AG04450 (cell line): Measurements from ENCODE around the gene HACD4. TPM values are rescaled to one million over a fixed set of nuclear protein-coding genes. Genes with fewer than 3 reads are reported as not detected.
A peak's percentile ranks its signal among the peaks of the same experiment; 100 is the strongest.

Experiments
- CTCF ChIA-PET: fragments of 300-600, 350-600 bp; formaldehyde crosslinking; extraction: SDS; loops from one replicate; lab custom pipeline; 2022; ENCODE audit warnings: antibody characterized with exemption, inconsistent platforms; lab: Charles Lee
- POLR2A ChIA-PET: fragments of 350-600 bp; formaldehyde crosslinking; extraction: SDS; loops from one replicate; lab custom pipeline; 2021; ENCODE audit warnings: antibody characterized with exemption, inconsistent platforms; lab: Yijun Ruan, JAX
- DNase-seq: peaks from one replicate; pipeline ENCODE4 v3.0.0-alpha.2; 2011; ENCODE audit warnings: low read depth, low spot score
- H3K27ac ChIP-seq: one replicate; pipeline ENCODE4 v1.5.1; 2012; ENCODE audit warnings: low read depth, low read length, control low read depth
- H3K27me3 ChIP-seq: one replicate; pipeline ENCODE4 v1.6.0; 2012; ENCODE audit warnings: low read length; ENCODE audit not compliant: control insufficient read depth, insufficient read depth
- H3K4me3 ChIP-seq: 2 replicates; pipeline ENCODE4 v1.5.1; 2011; ENCODE audit warnings: mild to moderate bottlenecking, low read depth, low read length, control low read depth
- H3K9me3 ChIP-seq: 2 replicates; pipeline ENCODE4 v1.5.1; 2012; ENCODE audit warnings: low read length; ENCODE audit not compliant: control insufficient read depth, insufficient read depth
- polyA plus RNA-seq: library from polyadenylated mRNA; depleted of rRNA; stranded (reverse); fragments of >200 nt; gene quantifications from 2 replicates; pipeline ENCODE4 v1.2.3, GENCODE V29; 2011
- TF ChIP-seq, protein P1 (sequence below): IDR thresholded peaks from 2 replicates; pipeline ENCODE4 v1.5.1; 2011; ENCODE audit warnings: low read depth, low read length, control low read depth, inconsistent platforms

Gene HACD4
- polyA plus RNA-seq, 1 experiment: 12.1 TPM

DNA sequence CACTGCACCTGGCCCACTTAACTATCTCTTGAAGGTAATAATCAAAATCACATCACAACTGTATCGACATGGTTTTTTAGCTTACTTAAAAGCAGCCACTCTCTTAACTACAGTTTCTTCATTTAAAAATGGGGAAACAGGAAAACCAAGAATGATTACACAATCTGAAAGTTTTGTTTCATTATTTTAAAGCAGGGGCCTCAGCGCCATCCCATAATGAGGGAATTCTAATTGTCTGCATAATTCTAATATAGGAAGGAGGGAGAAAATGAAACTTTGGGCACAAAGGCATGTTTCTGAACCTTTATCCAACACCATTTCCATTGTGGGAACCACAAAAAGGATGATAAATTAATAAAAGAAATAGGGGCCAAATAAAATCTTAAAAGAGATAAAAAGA lies 7.6 kb downstream of the HACD4 start:
- H3K4me3 ChIP-seq: no peak overlapping the region
- no peak overlapping the region for H3K27ac ChIP-seq
- no peaks in the 10 kb centered on the region for H3K9me3 ChIP-seq
- CTCF ChIA-PET: no interaction called here
- TF ChIP-seq, protein P1, sequence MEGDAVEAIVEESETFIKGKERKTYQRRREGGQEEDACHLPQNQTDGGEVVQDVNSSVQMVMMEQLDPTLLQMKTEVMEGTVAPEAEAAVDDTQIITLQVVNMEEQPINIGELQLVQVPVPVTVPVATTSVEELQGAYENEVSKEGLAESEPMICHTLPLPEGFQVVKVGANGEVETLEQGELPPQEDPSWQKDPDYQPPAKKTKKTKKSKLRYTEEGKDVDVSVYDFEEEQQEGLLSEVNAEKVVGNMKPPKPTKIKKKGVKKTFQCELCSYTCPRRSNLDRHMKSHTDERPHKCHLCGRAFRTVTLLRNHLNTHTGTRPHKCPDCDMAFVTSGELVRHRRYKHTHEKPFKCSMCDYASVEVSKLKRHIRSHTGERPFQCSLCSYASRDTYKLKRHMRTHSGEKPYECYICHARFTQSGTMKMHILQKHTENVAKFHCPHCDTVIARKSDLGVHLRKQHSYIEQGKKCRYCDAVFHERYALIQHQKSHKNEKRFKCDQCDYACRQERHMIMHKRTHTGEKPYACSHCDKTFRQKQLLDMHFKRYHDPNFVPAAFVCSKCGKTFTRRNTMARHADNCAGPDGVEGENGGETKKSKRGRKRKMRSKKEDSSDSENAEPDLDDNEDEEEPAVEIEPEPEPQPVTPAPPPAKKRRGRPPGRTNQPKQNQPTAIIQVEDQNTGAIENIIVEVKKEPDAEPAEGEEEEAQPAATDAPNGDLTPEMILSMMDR: no peak
- DNase-seq: no peak
- POLR2A ChIA-PET: no interaction called here
- no peaks in the 10 kb centered on the region for H3K27me3 ChIP-seq

DNA sequence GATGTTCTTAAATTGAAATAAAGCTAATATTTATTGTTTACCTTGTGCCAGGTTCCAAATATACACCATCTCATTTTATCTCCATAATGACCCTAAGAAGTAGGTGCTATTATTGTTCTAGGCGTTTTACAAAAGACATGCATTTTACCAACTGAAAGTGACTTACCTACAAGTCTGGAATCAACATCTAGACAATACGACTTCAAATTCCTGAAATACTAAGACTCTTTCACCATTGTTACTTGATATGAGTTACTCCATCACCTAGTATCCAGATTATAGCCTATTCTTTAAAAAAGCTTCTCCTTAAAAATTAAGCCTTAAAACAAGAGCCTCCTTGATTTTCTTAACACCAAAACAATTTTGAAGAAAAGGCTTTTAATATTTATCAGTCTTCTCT lies 13.3 kb downstream of the HACD4 start:
- DNase-seq: no peak
- Histone ChIP-seq H3K27ac (no peak overlapping the region), H3K27me3 (no peaks in the 10 kb centered on the region), H3K9me3 (no peaks in the 10 kb centered on the region), H3K4me3 (no peak overlapping the region)
- TF ChIP-seq, protein P1: no peak
- ChIA-PET POLR2A (no interaction called here), CTCF (interaction anchor here (0.8 kb wide), 1 partner anchor 78 kb away, joined by 3 read pairs; no protein-coding TSS in a partner anchor)

DNA sequence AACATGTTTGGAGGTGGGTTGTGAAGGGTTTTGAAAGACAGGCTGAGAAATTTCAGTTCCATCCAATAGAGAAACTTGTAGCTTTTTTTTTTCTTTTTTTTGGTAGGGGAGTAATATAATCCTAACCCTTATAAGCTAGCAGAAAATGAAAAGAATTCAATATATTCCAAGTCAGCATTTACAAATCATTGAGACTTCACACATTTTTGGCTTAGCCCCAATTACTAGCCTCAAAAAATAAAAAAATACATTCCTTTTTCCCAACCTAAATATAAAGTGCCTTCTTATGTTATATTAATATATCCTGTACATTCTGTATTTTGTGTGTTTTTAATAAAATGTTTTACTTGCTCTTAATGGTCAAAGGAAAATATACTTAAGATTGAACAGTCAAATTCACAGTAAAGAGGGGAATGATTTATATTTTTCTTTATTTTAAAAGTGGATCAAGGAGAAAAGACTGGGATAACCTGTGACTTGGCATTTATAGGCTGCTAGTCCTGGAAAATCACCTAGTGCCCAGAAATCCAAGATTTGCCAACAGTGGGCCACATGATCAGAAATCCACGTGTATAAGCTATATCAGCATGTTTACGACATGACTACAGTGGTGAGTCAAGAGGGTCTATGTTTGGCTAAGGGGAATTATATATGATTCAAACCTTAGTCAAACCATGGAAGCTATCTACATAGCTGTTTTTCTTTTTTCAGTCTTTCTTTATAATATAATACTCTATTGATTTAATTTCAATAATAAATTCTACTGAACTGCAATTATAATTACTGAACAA lies 14.5 kb downstream of the HACD4 start:
- no peaks in the 10 kb centered on the region for H3K27me3 ChIP-seq
- TF ChIP-seq, protein P1: no peak
- DNase-seq: peak; percentile 55
- H3K27ac ChIP-seq: no peak overlapping the region
- ChIA-PET POLR2A (interaction anchor here (0.5 to 0.7 kb wide), 3 partner anchors 30 to 394 kb away, joined by 3 to 4 read pairs (median 3); partner anchors contain the start of gene MLLT3), CTCF (no interaction called here)
- no peaks in the 10 kb centered on the region for H3K9me3 ChIP-seq
- H3K4me3 ChIP-seq: no peak overlapping the region

DNA sequence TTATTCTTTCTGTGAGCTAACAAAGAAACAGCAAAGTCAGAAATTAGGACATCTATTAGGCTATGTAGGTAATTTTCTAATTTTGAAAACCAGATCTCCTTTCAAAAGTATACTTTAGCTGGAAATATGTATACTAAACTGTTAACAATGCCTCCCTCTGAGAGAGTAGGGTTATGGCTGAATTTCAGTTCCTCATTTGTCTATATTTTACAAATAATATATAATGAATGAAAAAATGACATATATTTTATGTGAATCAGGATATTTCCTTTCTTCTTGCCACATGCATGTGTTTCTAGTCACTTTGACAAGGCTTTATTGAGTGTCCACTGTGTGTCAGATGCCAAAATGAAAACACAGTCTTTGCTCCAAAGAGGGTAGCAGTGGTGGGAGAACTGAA lies 15.4 kb downstream of the HACD4 start:
- no peak for DNase-seq
- no peak overlapping the region for H3K4me3 ChIP-seq
- TF ChIP-seq, protein P1: no peak
- POLR2A ChIA-PET: interaction anchor here (0.5 kb wide), 1 partner anchor 29 kb away, joined by 3 read pairs; no protein-coding TSS in a partner anchor
- H3K27me3 ChIP-seq: no peaks in the 10 kb centered on the region
- H3K27ac ChIP-seq: no peak overlapping the region
- H3K9me3 ChIP-seq: no peaks in the 10 kb centered on the region
- CTCF ChIA-PET: interaction anchor here (0.9 kb wide), 1 partner anchor 392 kb away, joined by 3 read pairs; no protein-coding TSS in a partner anchor

DNA sequence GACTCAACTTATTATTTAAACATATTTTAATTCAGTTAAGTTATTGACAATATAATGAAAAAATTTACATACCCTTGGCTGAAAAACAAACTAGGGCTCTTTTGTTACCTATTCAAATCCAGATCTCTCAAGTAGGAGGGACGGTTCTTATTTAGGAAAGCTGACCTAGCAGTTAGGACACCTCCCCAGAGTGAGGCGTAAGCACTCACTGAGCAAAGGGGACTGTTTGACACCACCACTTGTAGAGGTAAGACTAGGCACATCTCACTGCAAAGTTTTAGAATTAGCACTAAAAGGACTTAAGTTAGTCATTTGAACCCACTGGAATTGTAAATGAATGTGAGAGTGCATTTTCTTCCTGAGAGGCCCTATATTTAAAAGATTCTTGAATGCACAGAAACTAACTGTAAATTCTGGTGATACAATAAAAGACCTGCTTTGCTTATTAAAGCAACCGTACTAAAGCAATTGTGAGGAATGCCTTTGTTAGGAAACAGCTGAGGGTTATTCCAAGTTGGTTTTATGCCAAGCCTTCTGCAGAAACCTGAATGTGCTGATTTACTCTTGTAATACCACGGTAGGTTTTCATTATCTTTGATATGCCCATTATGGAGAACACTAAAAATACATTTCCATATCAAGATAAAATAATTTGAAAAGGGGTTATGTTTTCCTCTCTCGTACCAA lies 16.2 kb downstream of the HACD4 start:
- DNase-seq: no peak
- Histone ChIP-seq H3K4me3 (no peak overlapping the region), H3K27me3 (no peaks in the 10 kb centered on the region), H3K9me3 (no peaks in the 10 kb centered on the region), H3K27ac (no peak overlapping the region)
- CTCF ChIA-PET: interaction anchor here (0.9 kb wide), 1 partner anchor 391 kb away, joined by 3 read pairs; no protein-coding TSS in a partner anchor
- POLR2A ChIA-PET: no interaction called here
- TF ChIP-seq, protein P1: no peak
